Measurements from ENCODE around the gene ARHGEF9.
A peak's percentile ranks its signal among the peaks of the same experiment; 100 is the strongest.

The ARHGEF9 gene

DNA sequence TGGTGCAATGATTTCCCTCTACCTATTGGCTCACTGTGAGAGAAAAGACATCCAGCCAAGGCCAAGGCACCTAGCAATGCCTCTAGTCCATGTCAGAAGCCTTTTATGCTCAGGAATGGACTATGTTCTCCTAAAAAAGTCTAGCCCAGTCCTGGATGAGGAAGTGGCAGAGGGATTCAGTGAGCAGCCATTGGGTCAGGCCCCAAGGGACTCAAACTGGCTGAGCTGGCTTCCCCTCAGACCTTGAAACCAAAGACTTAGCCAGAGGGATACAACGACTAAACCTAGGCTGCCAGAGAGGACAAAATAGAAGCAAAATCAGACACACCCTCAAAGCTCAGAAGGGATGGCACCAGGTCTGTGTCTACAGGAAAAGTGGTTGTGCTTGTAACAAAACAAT lies 49.1 kb downstream of the ARHGEF9 start:
- no peaks in the 10 kb centered on the region for H3K27me3 ChIP-seq
- H3K27ac ChIP-seq = no peak overlapping the region
- no peaks in the 10 kb centered on the region for H3K9me3 ChIP-seq
- no peak overlapping the region for H3K4me3 ChIP-seq
- H3K4me2 ChIP-seq = peak overlapping the region; percentile 41
- no peaks in the 10 kb centered on the region; the same call in 1 of the 2 replicates for H4K20me1 ChIP-seq
- no peak overlapping the region for H3K9ac ChIP-seq
- H3K36me3 ChIP-seq = no peaks in the 10 kb centered on the region
- peaks cover 14% of the 10 kb centered on the region for H3K4me1 ChIP-seq
- TF ChIP-seq Cebpa-rat (IDR thresholded peaks at IDR 0.05) = no peak

DNA sequence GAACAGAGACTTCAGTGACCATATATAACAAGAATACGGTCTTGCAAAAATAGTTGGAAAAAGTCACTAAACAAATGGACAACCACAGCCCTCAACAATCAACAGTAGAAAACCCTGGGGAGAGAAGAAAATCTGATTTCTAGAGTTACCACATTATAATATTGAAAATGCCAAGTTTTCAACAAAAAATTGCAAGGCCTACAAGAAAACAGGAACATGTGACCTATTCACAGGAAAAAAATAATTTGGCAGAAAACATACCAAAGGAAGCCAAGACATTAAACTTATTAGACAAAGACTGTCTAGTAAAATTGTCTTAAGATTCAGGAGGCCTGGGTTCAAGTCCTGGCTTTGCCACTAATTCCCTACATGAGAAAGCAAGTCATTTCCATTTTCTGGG lies 64.7 kb downstream of the ARHGEF9 start:
- H3K27me3 ChIP-seq = peaks cover 4% of the 10 kb centered on the region; the same call in 1 of the 2 replicates
- no peak overlapping the region for H3K27ac ChIP-seq
- no peak overlapping the region for H3K4me2 ChIP-seq
- no peaks in the 10 kb centered on the region for H4K20me1 ChIP-seq
- no peak for TF ChIP-seq Cebpa-rat (IDR thresholded peaks at IDR 0.05)
- peaks cover 54% of the 10 kb centered on the region for H3K36me3 ChIP-seq
- H3K9ac ChIP-seq = no peak overlapping the region
- no peak overlapping the region for H3K4me3 ChIP-seq
- H3K9me3 ChIP-seq = no peaks in the 10 kb centered on the region
- H3K4me1 ChIP-seq = no peaks in the 10 kb centered on the region

DNA sequence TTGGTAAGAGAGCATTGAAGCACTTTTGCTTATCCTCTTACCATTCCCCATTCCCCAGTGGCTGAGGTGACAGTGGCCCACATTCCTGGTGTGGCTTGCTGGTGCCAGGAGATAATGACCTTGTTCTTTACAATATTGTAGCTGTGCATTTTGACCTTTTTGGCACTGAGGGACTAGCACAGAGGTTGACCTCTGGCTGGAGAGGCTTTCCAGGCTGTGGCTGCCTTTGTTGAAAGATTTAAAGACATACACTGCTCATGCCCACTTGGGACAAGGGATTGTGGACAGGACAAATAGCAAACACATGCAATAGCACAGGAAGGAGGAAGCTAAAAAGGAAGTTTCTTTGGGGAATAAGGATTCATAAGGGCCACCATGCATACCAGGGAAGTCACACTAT lies 65.4 kb downstream of the ARHGEF9 start:
- Histone ChIP-seq H3K9ac (no peak overlapping the region), H3K4me3 (no peak overlapping the region), H3K27me3 (peaks cover 4% of the 10 kb centered on the region; the same call in 1 of the 2 replicates), H3K36me3 (peaks cover 54% of the 10 kb centered on the region), H3K27ac (no peak overlapping the region), H3K4me1 (no peaks in the 10 kb centered on the region), H3K9me3 (no peaks in the 10 kb centered on the region), H3K4me2 (no peak overlapping the region), H4K20me1 (no peaks in the 10 kb centered on the region)
- no peak for TF ChIP-seq Cebpa-rat (IDR thresholded peaks at IDR 0.05)

DNA sequence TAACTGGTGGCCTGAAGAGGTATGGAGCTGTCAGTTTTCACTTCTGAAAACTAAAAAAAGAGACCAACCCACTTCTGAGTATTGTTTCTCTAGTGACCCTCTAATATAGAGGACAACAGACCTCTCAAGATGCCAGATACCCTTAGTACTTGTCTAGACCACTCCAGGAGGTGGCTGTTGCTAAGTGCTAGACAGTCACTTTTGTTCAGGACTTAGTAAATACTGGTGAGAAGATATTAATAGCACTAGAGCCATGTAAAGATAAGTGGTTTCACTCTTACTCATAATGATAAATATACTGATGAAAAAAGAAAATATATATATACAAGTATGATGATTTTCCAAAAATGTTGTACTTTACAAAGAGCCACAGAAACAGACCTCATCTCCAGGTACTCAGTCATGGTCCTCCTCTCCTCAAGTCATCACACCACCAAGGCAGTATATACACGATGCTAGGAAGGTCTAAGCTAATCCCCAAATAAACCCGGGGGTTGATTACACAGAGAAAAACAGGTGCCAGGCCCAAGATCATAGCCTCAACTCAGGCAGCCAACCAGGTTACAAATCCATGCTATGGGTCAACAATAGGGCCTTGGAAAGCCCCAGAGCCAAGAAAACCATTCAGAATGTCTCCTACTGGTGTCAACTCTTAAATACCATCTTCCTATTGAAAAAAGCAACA lies 66.9 kb downstream of the ARHGEF9 start:
- Histone ChIP-seq H3K27me3 (peaks cover 4% of the 10 kb centered on the region; the same call in 1 of the 2 replicates), H3K9me3 (no peaks in the 10 kb centered on the region), H3K9ac (no peak overlapping the region), H3K4me2 (no peak overlapping the region), H3K4me1 (no peaks in the 10 kb centered on the region), H4K20me1 (no peaks in the 10 kb centered on the region), H3K27ac (no peak overlapping the region), H3K36me3 (peaks cover 52% of the 10 kb centered on the region), H3K4me3 (no peak overlapping the region)
- no peak for TF ChIP-seq Cebpa-rat (IDR thresholded peaks at IDR 0.05)

DNA sequence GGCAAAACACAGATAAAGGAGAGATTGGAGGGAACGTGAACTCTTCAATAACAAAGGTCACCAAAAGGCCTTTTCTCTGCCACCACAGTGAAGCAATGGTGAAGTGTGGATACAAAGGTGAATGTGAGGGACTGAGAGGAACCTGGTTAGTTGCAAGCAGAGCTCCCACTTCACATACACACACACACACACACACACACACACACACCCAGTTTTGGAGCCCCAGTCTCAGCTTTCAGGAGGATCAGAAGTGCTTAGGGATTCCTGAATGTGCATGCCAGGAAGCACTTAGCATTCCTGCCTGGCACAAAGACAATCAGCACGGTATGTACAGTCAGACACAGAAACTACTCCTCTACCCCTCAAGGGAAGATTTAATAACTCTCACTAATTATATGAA lies 71.5 kb downstream of the ARHGEF9 start:
- Histone ChIP-seq H3K27me3 (no peaks in the 10 kb centered on the region), H3K4me3 (no peak overlapping the region), H3K4me1 (no peaks in the 10 kb centered on the region), H3K4me2 (no peak overlapping the region), H3K27ac (no peak overlapping the region), H3K9ac (no peak overlapping the region), H4K20me1 (no peaks in the 10 kb centered on the region), H3K9me3 (no peaks in the 10 kb centered on the region), H3K36me3 (peaks cover 30% of the 10 kb centered on the region)
- no peak for TF ChIP-seq Cebpa-rat (IDR thresholded peaks at IDR 0.05)

DNA sequence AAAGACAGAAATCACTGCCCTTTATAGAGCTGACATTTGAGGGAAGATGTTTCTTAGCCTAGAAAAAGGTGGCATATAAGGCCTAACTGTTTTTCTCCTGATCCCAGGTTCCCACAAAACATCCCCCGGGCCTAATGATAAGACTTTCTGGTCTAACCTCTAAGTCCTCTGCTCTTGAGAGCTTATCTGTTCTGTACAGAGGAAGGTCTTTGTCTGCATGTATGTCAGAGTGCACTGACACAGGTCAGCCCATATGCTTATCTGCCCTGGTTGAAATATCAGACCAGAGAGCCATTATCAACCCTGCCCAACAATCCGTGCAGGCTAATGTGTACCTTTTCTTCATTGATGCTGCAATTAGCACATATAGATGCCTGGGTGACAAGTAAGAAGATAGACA lies 76.2 kb downstream of the ARHGEF9 start:
- no peak overlapping the region for H3K4me2 ChIP-seq

DNA sequence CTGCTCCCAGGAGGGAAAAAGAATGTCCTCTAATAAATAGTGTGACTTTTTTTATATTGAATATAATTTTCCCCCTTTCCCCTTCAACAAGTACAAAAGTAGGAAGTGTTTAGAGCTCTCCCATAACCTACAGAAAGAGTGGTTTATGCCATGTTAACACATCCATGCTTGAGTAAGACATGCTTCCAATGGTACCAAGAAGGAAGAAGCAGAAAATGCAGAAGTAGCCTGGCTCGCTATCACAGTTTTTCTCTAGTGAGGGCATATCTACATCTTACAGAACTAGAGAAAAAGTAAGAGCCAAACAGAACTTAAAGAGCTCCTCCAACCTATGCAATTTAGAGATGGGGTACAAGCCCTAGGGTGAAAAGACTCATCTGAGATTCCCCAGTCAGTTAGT lies 82.5 kb downstream of the ARHGEF9 start:
- Histone ChIP-seq H3K4me1 (no peaks in the 10 kb centered on the region), H3K27me3 (no peaks in the 10 kb centered on the region), H3K36me3 (peaks cover 58% of the 10 kb centered on the region), H3K4me3 (no peak overlapping the region), H3K4me2 (no peak overlapping the region), H3K27ac (no peak overlapping the region), H4K20me1 (no peaks in the 10 kb centered on the region), H3K9ac (no peak overlapping the region), H3K9me3 (no peaks in the 10 kb centered on the region)
- TF ChIP-seq Cebpa-rat (IDR thresholded peaks at IDR 0.05) = no peak

More for the DNA sequence above, 76.2 kb downstream of the ARHGEF9 start:
- TF ChIP-seq Cebpa-rat (IDR thresholded peaks at IDR 0.05) = no peak
- H3K36me3 ChIP-seq = peaks cover 35% of the 10 kb centered on the region
- no peak overlapping the region for H3K4me3 ChIP-seq
- H4K20me1 ChIP-seq = no peaks in the 10 kb centered on the region
- H3K9ac ChIP-seq = no peak overlapping the region
- H3K27ac ChIP-seq = no peak overlapping the region
- no peaks in the 10 kb centered on the region for H3K27me3 ChIP-seq
- H3K4me1 ChIP-seq = no peaks in the 10 kb centered on the region
- H3K9me3 ChIP-seq = no peaks in the 10 kb centered on the region

DNA sequence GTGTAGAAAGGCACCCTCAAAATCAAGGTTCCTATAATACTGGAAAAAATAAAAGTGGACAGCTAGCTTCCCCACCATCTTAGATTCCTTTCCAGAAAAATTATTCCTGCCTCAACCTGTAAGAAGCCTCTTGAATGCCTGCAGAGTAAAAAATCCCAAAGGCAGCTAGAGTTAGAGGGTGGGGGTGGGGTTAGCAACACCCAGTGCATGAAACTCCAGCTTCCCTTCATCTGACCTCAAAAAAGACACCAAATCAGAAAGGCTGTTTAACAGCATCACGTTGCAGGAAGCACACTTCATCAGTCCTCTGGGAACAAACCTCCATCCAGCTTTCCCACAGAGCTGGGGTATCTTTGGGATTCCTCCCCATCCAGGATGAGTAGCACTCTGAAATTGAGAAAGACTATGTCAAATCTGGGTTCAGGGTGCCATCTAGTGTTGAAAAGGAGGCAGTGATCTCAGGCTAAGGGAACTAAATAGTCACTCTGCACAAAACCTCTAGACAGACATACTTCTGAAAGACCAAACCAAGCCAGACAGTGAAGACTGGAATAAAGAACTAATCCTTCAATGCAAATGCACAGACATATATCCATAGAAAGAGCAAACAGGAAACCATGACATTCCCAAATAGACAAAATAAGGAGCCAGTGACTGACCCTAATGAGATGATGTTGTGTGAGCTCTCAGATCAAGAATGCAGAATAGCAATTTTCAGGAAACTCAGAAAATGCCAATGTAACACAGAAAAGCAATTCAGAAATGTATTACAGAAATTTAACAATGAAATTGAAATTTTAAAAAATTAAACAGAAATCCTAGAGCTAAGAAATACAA lies 97.9 kb downstream of the ARHGEF9 start:
- no peak overlapping the region for H3K4me2 ChIP-seq
- no peaks in the 10 kb centered on the region for H3K4me1 ChIP-seq

DNA sequence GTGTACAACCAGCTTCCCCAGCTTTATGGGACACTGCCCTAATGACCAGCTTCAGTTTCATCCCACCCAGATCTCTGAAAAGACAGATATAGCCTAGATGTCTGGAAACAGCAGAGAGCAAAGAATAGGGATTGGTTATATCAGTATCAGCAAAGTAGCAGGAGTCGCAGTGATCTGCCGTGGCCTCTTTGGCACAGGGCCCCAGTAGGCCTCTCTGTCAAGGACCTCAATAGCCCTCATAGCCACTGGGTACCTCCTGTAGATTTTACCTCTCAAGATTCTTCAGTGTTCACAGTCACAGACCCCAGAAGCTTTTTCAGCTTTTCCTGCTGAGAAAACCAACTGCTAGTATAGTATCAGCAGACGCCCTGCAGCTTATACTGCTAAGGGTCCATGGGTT lies 104.6 kb downstream of the ARHGEF9 start:
- no peaks in the 10 kb centered on the region for H3K4me1 ChIP-seq
- H3K27me3 ChIP-seq = no peaks in the 10 kb centered on the region
- TF ChIP-seq Cebpa-rat (IDR thresholded peaks at IDR 0.05) = no peak
- H3K9me3 ChIP-seq = peaks cover 9% of the 10 kb centered on the region; the same call in 1 of the 2 replicates
- H3K4me3 ChIP-seq = no peak overlapping the region
- no peak overlapping the region for H3K27ac ChIP-seq
- H3K9ac ChIP-seq = no peak overlapping the region
- peaks cover 40% of the 10 kb centered on the region for H3K36me3 ChIP-seq
- H3K4me2 ChIP-seq = no peak overlapping the region
- H4K20me1 ChIP-seq = no peaks in the 10 kb centered on the region

More for the DNA sequence above, 97.9 kb downstream of the ARHGEF9 start:
- peaks cover 21% of the 10 kb centered on the region; the same call in 1 of the 2 replicates for H3K9me3 ChIP-seq
- 0 out of 2 replicates have a peak, but pooled peaks cover 5% of the 10 kb centered on the region for H4K20me1 ChIP-seq
- H3K36me3 ChIP-seq = peaks cover 3% of the 10 kb centered on the region; the same call in 1 of the 2 replicates
- TF ChIP-seq Cebpa-rat (IDR thresholded peaks at IDR 0.05) = no peak
- H3K9ac ChIP-seq = no peak overlapping the region
- H3K4me3 ChIP-seq = no peak overlapping the region
- no peaks in the 10 kb centered on the region for H3K27me3 ChIP-seq
- H3K27ac ChIP-seq = no peak overlapping the region

DNA sequence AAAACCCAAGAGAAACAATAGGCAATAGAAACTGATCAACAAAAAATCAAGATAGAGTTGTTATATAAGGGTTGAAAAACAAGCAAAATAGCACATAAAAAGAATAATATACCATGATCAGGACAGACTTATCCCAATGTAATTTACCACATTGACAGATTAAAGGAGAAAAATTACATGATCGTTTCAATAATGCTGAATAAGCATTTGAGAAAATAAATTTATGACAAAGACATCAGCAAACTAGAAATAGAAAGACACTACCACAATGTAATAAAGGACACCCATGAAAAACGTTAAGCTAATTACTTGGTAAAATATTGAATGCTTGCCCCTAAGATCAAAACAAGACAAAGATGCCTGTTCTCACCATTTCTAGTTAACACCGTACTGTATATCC lies 105.6 kb downstream of the ARHGEF9 start:
- no peak overlapping the region for H3K9ac ChIP-seq
- TF ChIP-seq Cebpa-rat (IDR thresholded peaks at IDR 0.05) = no peak

More for the DNA sequence above, 105.6 kb downstream of the ARHGEF9 start:
- Histone ChIP-seq H3K4me2 (no peak overlapping the region), H3K4me1 (no peaks in the 10 kb centered on the region), H3K27ac (no peak overlapping the region), H4K20me1 (no peaks in the 10 kb centered on the region), H3K36me3 (peaks cover 48% of the 10 kb centered on the region), H3K27me3 (no peaks in the 10 kb centered on the region), H3K9me3 (peaks cover 9% of the 10 kb centered on the region; the same call in 1 of the 2 replicates), H3K4me3 (no peak overlapping the region)

Data from BLaER1 (cell line).